Neural progenitor cell (in vitro differentiated cells): ENCODE results near the gene TLR6. TPM values are rescaled to one million over a fixed set of nuclear protein-coding genes. Genes with fewer than 3 reads are reported as not detected.

Source experiments
- DNase-seq: peaks from one replicate; pipeline ENCODE4 v3.0.0-alpha.2; 2016; ENCODE audit warnings: low spot score
- H2AFZ ChIP-seq: fragments of 200-600 bp; sonication (generic); replicated peaks from 2 replicates; pipeline ENCODE4 v1.6.1; 2016; ENCODE audit warnings: antibody characterized with exemption
- H3F3A ChIP-seq: fragments of 200-600 bp; sonication (generic); 2 replicates; pipeline ENCODE4 v1.6.1; 2016; ENCODE audit warnings: antibody characterized with exemption, low read depth
- H3K27ac ChIP-seq: fragments of 200-600 bp; sonication (generic); 2 replicates; pipeline ENCODE4 v1.5.1; 2016; ENCODE audit warnings: mild to moderate bottlenecking
- H3K27me3 ChIP-seq: fragments of 200-600 bp; sonication (generic); 2 replicates; pipeline ENCODE4 v1.6.1; 2016; ENCODE audit warnings: mild to moderate bottlenecking, moderate library complexity
- H3K36me3 ChIP-seq: fragments of 200-600 bp; sonication (generic); 2 replicates; pipeline ENCODE4 v1.5.1; 2016
- H3K4me1 ChIP-seq: fragments of 200-600 bp; sonication (generic); 2 replicates; pipeline ENCODE4 v1.6.1; 2016; ENCODE audit warnings: mixed run types
- H3K4me2 ChIP-seq: fragments of 200-600 bp; sonication (generic); 2 replicates; pipeline ENCODE4 v1.6.1; 2016
- H3K4me3 ChIP-seq: fragments of 200-600 bp; sonication (generic); 2 replicates; pipeline ENCODE4 v1.5.1; 2016
- H3K79me2 ChIP-seq: fragments of 200-600 bp; sonication (generic); 2 replicates; pipeline ENCODE4 v1.6.1; 2016; ENCODE audit warnings: low read depth
- H3K9ac ChIP-seq: fragments of 200-600 bp; sonication (generic); 2 replicates; pipeline ENCODE4 v1.6.1; 2016
- H3K9me3 ChIP-seq: fragments of 200-600 bp; sonication (generic); 2 replicates; pipeline ENCODE4 v1.5.1; 2016; ENCODE audit warnings: low read depth
- H4K20me1 ChIP-seq: fragments of 200-600 bp; sonication (generic); 2 replicates; pipeline ENCODE4 v1.6.1; 2016; ENCODE audit warnings: low read depth
- H3K27ac Mint-ChIP-seq: 3 replicates; pipeline ENCODE4 v1.8.0; 2021; ENCODE audit warnings: mixed read lengths
- H3K27me3 Mint-ChIP-seq: 2 replicates; pipeline ENCODE4 v1.8.0; 2022; ENCODE audit warnings: low read depth, mild to moderate bottlenecking, inconsistent platforms, moderate library complexity, mixed read lengths; ENCODE audit not compliant: insufficient read depth
- H3K36me3 Mint-ChIP-seq: 3 replicates; pipeline ENCODE4 v1.8.0; 2021; ENCODE audit warnings: mixed read lengths
- H3K4me1 Mint-ChIP-seq: 3 replicates; pipeline ENCODE4 v1.8.0; 2021; ENCODE audit warnings: mixed read lengths
- H3K4me3 Mint-ChIP-seq: 3 replicates; pipeline ENCODE4 v1.8.0; 2021; ENCODE audit warnings: mild to moderate bottlenecking, moderate library complexity, mixed read lengths
- H3K9me3 Mint-ChIP-seq: 3 replicates; pipeline ENCODE4 v1.8.0; 2020; ENCODE audit warnings: mixed read lengths
- CTCF ChIP-seq: fragments of 200-600 bp; sonication (generic); IDR thresholded peaks from 2 replicates; pipeline ENCODE4 v1.5.1; 2017; ENCODE audit warnings: antibody characterized with exemption, mild to moderate bottlenecking
- EZH2 ChIP-seq: fragments of 200-600 bp; sonication (generic); IDR thresholded peaks from 2 replicates; pipeline ENCODE4 v1.6.1; 2017; ENCODE audit warnings: antibody characterized with exemption, mild to moderate bottlenecking, moderate library complexity
- EZH2phosphoT487 ChIP-seq: fragments of 200-600 bp; sonication (generic); IDR thresholded peaks from 2 replicates; pipeline ENCODE4 v1.6.1; 2017; ENCODE audit warnings: antibody characterized with exemption
- total RNA-seq: library from RNA; depleted of rRNA; stranded (reverse); fragments of >200 nt; gene quantifications from 2 replicates; pipeline ENCODE4 v1.2.3, GENCODE V29; 2015; ENCODE audit warnings: low replicate concordance

TLR6 gene
- total RNA-seq, 1 donor from 2014 or later = 0.07 TPM

DNA sequence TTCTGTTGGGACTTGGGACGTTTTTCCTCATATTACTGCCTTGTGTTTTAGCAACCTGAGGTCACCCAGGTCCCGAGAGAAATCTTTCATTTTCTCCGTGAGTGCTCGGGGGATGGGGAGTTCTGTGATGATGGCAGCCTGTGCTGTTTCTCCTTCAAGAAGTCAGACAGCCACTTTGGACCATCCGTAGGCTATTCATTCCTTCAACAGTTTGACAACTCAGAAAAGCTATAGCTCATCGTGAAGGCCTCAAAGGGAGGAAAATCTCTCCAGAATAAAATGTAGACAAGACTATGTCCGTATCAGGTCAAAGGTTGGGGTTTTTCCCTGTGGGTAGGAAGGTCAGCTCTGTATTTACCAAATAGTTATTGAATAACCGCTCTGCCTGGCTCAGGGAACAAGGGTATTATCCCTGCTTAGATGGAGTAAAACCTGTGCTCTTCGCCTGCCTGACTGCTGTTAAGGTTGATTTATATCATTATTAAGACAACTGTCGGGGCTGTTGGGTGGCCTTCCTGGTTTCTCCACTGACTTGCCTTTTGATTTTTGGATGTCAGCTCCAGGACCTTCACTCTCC is 47.6 kb upstream of the TLR6 start:
- no peak for TF ChIP-seq EZH2
- no peak for TF ChIP-seq CTCF
- no peak for TF ChIP-seq EZH2phosphoT487
- H2AFZ ChIP-seq = peak overlapping the region; percentile 32
- Mint-ChIP-seq H3K4me1 (peaks cover 4% of the 10 kb centered on the region), H3K4me3 (no peak overlapping the region), H3K9me3 (no peaks in the 10 kb centered on the region), H3K36me3 (no peaks in the 10 kb centered on the region), H3K27ac (no peak overlapping the region), H3K27me3 (no peaks in the 10 kb centered on the region)
- H3K4me1 ChIP-seq = no peaks in the 10 kb centered on the region
- no peaks in the 10 kb centered on the region for H3K36me3 ChIP-seq
- no peak overlapping the region for H3K9ac ChIP-seq
- no peak for DNase-seq
- H3K4me3 ChIP-seq = no peak overlapping the region
- no peak overlapping the region for H3K4me2 ChIP-seq
- H3K9me3 ChIP-seq = no peaks in the 10 kb centered on the region
- no peaks in the 10 kb centered on the region for H4K20me1 ChIP-seq
- H3F3A ChIP-seq = no peaks in the 10 kb centered on the region
- H3K79me2 ChIP-seq = no peaks in the 10 kb centered on the region
- no peaks in the 10 kb centered on the region for H3K27me3 ChIP-seq
- no peak overlapping the region for H3K27ac ChIP-seq

- Mint-ChIP-seq H3K27me3 (no peaks in the 10 kb centered on the region), H3K36me3 (no peaks in the 10 kb centered on the region), H3K4me3 (no peak overlapping the region), H3K27ac (no peak overlapping the region), H3K4me1 (peaks cover 4% of the 10 kb centered on the region), H3K9me3 (no peaks in the 10 kb centered on the region)
- Histone ChIP-seq H3K4me3 (no peak overlapping the region), H4K20me1 (no peaks in the 10 kb centered on the region), H2AFZ (no peak overlapping the region), H3F3A (no peaks in the 10 kb centered on the region), H3K9ac (no peak overlapping the region), H3K36me3 (no peaks in the 10 kb centered on the region), H3K4me1 (no peaks in the 10 kb centered on the region), H3K9me3 (no peaks in the 10 kb centered on the region), H3K27ac (no peak overlapping the region), H3K4me2 (no peak overlapping the region), H3K79me2 (no peaks in the 10 kb centered on the region), H3K27me3 (no peaks in the 10 kb centered on the region)
- peak; percentile 21 for DNase-seq
- TF ChIP-seq EZH2 (no peak), EZH2phosphoT487 (no peak), CTCF (peak; percentile 63)
Measured at GRCh38 chr4:38902695-38903094, 46.1 kb upstream of the TLR6 start.

- H3K4me3 Mint-ChIP-seq = no peak overlapping the region
- no peak for DNase-seq
- H3K27me3 Mint-ChIP-seq = no peaks in the 10 kb centered on the region
- no peaks in the 10 kb centered on the region for H3K9me3 ChIP-seq
- no peaks in the 10 kb centered on the region for H3K27me3 ChIP-seq
- H3K36me3 Mint-ChIP-seq = no peaks in the 10 kb centered on the region
- H3K9ac ChIP-seq = no peak overlapping the region
- H3K36me3 ChIP-seq = no peaks in the 10 kb centered on the region
- no peaks in the 10 kb centered on the region for H3F3A ChIP-seq
- no peak for TF ChIP-seq CTCF
- TF ChIP-seq EZH2phosphoT487 = no peak
- no peak for TF ChIP-seq EZH2
- no peaks in the 10 kb centered on the region for H3K9me3 Mint-ChIP-seq
- no peaks in the 10 kb centered on the region for H3K4me1 ChIP-seq
- no peak overlapping the region for H3K27ac Mint-ChIP-seq
- no peak overlapping the region for H3K4me3 ChIP-seq
- no peak overlapping the region for H3K4me2 ChIP-seq
- H4K20me1 ChIP-seq = no peaks in the 10 kb centered on the region
- no peak overlapping the region for H2AFZ ChIP-seq
- peaks cover 4% of the 10 kb centered on the region for H3K4me1 Mint-ChIP-seq
- H3K79me2 ChIP-seq = no peaks in the 10 kb centered on the region
- H3K27ac ChIP-seq = no peak overlapping the region
Measured at GRCh38 chr4:38902221-38902620, 45.6 kb upstream of the TLR6 start.
